Neural cell (in vitro differentiated cells): ENCODE results near the gene OR1B1. TPM values are rescaled to one million over a fixed set of nuclear protein-coding genes. Genes with fewer than 3 reads are reported as not detected.

ENCODE experiments used
- H2AFZ ChIP-seq: fragments of 200-600, 300-800 bp; sonication (generic), shearing (Covaris generic); 2 replicates; pipeline ENCODE4 v1.6.0; 2014; ENCODE audit warnings: low read depth, mild to moderate bottlenecking, antibody characterized with exemption, low read length, moderate library complexity
- H3F3A ChIP-seq: fragments of 200-600 bp; shearing (Covaris generic); 2 replicates; pipeline ENCODE4 v1.6.1; 2016; ENCODE audit warnings: mild to moderate bottlenecking, moderate library complexity, mixed read lengths, antibody characterized with exemption, low read length; ENCODE audit not compliant: insufficient read depth, poor library complexity, severe bottlenecking
- H3K27ac ChIP-seq: fragments of 200-600, 300-800 bp; sonication (generic), shearing (Covaris generic); 2 replicates; pipeline ENCODE4 v1.5.1; 2014; ENCODE audit warnings: mild to moderate bottlenecking, low read length, moderate library complexity
- H3K27me3 ChIP-seq: fragments of 300-800, 200-600 bp; sonication (generic), shearing (Covaris generic); 2 replicates; pipeline ENCODE4 v1.6.0; 2014; ENCODE audit warnings: mild to moderate bottlenecking, low read depth, low read length, moderate library complexity; ENCODE audit not compliant: insufficient read depth
- H3K36me3 ChIP-seq: fragments of 300-800, 200-600 bp; sonication (generic), shearing (Covaris generic); 2 replicates; pipeline ENCODE4 v1.5.1; 2014; ENCODE audit warnings: mild to moderate bottlenecking, antibody characterized with exemption, low read length, moderate library complexity; ENCODE audit not compliant: insufficient read depth
- H3K4me2 ChIP-seq: fragments of 300-800, 200-600 bp; sonication (generic), shearing (Covaris generic); 2 replicates; pipeline ENCODE4 v1.6.0; 2014; ENCODE audit warnings: mild to moderate bottlenecking, low read length
- H3K4me3 ChIP-seq: fragments of 300-800, 200-600 bp; sonication (generic), shearing (Covaris generic); 2 replicates; pipeline ENCODE4 v1.5.1; 2014; ENCODE audit warnings: mild to moderate bottlenecking, low read length, moderate library complexity
- H3K79me2 ChIP-seq: fragments of 200-600 bp; shearing (Covaris generic); replicated peaks from 2 replicates; pipeline ENCODE4 v1.6.0; 2014; ENCODE audit warnings: mild to moderate bottlenecking, low read length, moderate library complexity; ENCODE audit not compliant: insufficient read depth
- H3K9ac ChIP-seq: fragments of 300-800, 200-600 bp; sonication (generic), shearing (Covaris generic); 2 replicates; pipeline ENCODE4 v1.6.1; 2016; ENCODE audit warnings: mild to moderate bottlenecking, low read length, mixed read lengths
- H3K9me2 ChIP-seq: fragments of 200-600 bp; shearing (Covaris generic); 2 replicates; pipeline ENCODE4 v1.6.1; 2016; ENCODE audit warnings: mild to moderate bottlenecking, low read length, mixed read lengths; ENCODE audit not compliant: insufficient read depth
- H3K9me3 ChIP-seq: fragments of 200-600, 300-800 bp; sonication (generic), shearing (Covaris generic); 2 replicates; pipeline ENCODE4 v1.6.1; 2016; ENCODE audit warnings: mild to moderate bottlenecking, mixed run types, low read length, moderate library complexity, mixed read lengths
- H4K20me1 ChIP-seq: fragments of 200-600 bp; shearing (Covaris generic); 2 replicates; pipeline ENCODE4 v1.6.1; 2016; ENCODE audit warnings: mild to moderate bottlenecking, mixed run types; ENCODE audit not compliant: insufficient read depth
- EP300 ChIP-seq: fragments of 450-650 bp; conservative IDR thresholded peaks from 2 replicates; pipeline ENCODE4 v1.6.1; 2014; ENCODE audit warnings: antibody characterized with exemption, mild to moderate bottlenecking, moderate library complexity; ENCODE audit not compliant: poor library complexity, severe bottlenecking
- EZH2 ChIP-seq: fragments of 200-600, 300-800 bp; shearing (Covaris generic), sonication (generic); IDR thresholded peaks from 2 replicates; pipeline ENCODE4 v1.6.1; 2014; ENCODE audit warnings: antibody characterized with exemption, low read length, borderline replicate concordance, mild to moderate bottlenecking; ENCODE audit not compliant: insufficient read depth, poor library complexity, severe bottlenecking
- MXI1 ChIP-seq: fragments of 450-650 bp; conservative IDR thresholded peaks from 2 replicates; pipeline ENCODE4 v1.6.1; 2014; ENCODE audit warnings: antibody characterized with exemption, mild to moderate bottlenecking; ENCODE audit not compliant: poor library complexity, severe bottlenecking
- POLR2AphosphoS5 ChIP-seq: IDR thresholded peaks from 2 replicates; pipeline ENCODE4 v1.6.1; 2012
- RAD21 ChIP-seq: fragments of 450-650 bp; conservative IDR thresholded peaks from 2 replicates; pipeline ENCODE4 v1.6.1; 2014; ENCODE audit warnings: antibody characterized with exemption, mild to moderate bottlenecking, moderate library complexity
- SMC3 ChIP-seq: fragments of 450-650 bp; conservative IDR thresholded peaks from 2 replicates; pipeline ENCODE4 v1.6.1; 2014; ENCODE audit warnings: antibody characterized with exemption, mild to moderate bottlenecking, moderate library complexity; ENCODE audit not compliant: poor library complexity
- TAF1 ChIP-seq: IDR thresholded peaks from 2 replicates; pipeline ENCODE4 v1.6.1; 2012; ENCODE audit warnings: low read depth
- polyA plus RNA-seq: library from polyadenylated mRNA; depleted of rRNA; stranded (reverse); fragments of >200 nt; gene quantifications from 2 replicates; pipeline ENCODE4 v1.2.3, GENCODE V29; 2014
- TF ChIP-seq, protein P1 (sequence below): fragments of 450-650 bp; IDR thresholded peaks from 2 replicates; pipeline ENCODE4 v1.5.1; 2014; ENCODE audit warnings: antibody characterized with exemption, mild to moderate bottlenecking, moderate library complexity; ENCODE audit not compliant: poor library complexity, severe bottlenecking
- TF ChIP-seq, protein P2 (sequence below): IDR thresholded peaks from 2 replicates; pipeline ENCODE4 v1.6.1; 2012; ENCODE audit warnings: borderline replicate concordance

OR1B1 gene
- polyA plus RNA-seq, 1 donor from 2014 or later: not detected

DNA sequence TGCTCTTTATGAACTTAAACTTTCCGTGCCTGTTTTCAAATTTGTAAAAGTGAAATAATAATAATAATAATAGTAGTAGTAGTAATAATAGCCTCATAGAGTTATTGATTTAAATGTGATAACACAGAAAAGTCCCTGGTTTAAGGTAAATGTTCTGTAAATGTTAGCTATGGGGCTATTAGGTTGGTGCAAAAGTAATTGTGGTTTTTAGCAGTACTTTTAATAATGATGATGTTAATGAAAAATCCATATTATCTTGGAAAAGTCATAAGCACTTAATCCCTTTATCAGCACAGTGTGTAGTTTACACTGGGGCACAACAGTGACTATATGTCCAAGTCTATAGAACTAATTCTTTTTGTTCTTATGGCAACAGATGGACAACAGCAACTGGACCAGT, 43.1 kb downstream of the OR1B1 start, which contains the start of gene OR1Q1:
TSS of gene OR1Q1 (plus strand) at position 377 of the 400 bp plus-strand sequence. CDS start at position 377, 0 bp downstream.
- no peaks in the 10 kb centered on the region for H3K9me2 ChIP-seq
- H3K9ac ChIP-seq: no peak within 1 kb of the TSS
- no peak within 1 kb of the TSS for H3K4me3 ChIP-seq
- no peaks in the 10 kb centered on the region for H3K27me3 ChIP-seq
- no peaks in the 10 kb centered on the region for H3F3A ChIP-seq
- no peak within 1 kb of the TSS for H3K27ac ChIP-seq
- H3K79me2 ChIP-seq: no peaks in the 10 kb centered on the region
- no peaks in the 10 kb centered on the region for H3K9me3 ChIP-seq
- H4K20me1 ChIP-seq: no peaks in the 10 kb centered on the region
- H3K36me3 ChIP-seq: no peaks in the 10 kb centered on the region
- no peak within 1 kb of the TSS for H3K4me2 ChIP-seq
- no peak within 1 kb of the TSS for H2AFZ ChIP-seq
- no peak for TF ChIP-seq POLR2AphosphoS5
- no peak for TF ChIP-seq EP300
- no peak for TF ChIP-seq EZH2
- no peak for TF ChIP-seq RAD21
- TF ChIP-seq, protein P1, sequence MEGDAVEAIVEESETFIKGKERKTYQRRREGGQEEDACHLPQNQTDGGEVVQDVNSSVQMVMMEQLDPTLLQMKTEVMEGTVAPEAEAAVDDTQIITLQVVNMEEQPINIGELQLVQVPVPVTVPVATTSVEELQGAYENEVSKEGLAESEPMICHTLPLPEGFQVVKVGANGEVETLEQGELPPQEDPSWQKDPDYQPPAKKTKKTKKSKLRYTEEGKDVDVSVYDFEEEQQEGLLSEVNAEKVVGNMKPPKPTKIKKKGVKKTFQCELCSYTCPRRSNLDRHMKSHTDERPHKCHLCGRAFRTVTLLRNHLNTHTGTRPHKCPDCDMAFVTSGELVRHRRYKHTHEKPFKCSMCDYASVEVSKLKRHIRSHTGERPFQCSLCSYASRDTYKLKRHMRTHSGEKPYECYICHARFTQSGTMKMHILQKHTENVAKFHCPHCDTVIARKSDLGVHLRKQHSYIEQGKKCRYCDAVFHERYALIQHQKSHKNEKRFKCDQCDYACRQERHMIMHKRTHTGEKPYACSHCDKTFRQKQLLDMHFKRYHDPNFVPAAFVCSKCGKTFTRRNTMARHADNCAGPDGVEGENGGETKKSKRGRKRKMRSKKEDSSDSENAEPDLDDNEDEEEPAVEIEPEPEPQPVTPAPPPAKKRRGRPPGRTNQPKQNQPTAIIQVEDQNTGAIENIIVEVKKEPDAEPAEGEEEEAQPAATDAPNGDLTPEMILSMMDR: no peak
- TF ChIP-seq TAF1: no peak
- no peak for TF ChIP-seq MXI1
- TF ChIP-seq, protein P2, sequence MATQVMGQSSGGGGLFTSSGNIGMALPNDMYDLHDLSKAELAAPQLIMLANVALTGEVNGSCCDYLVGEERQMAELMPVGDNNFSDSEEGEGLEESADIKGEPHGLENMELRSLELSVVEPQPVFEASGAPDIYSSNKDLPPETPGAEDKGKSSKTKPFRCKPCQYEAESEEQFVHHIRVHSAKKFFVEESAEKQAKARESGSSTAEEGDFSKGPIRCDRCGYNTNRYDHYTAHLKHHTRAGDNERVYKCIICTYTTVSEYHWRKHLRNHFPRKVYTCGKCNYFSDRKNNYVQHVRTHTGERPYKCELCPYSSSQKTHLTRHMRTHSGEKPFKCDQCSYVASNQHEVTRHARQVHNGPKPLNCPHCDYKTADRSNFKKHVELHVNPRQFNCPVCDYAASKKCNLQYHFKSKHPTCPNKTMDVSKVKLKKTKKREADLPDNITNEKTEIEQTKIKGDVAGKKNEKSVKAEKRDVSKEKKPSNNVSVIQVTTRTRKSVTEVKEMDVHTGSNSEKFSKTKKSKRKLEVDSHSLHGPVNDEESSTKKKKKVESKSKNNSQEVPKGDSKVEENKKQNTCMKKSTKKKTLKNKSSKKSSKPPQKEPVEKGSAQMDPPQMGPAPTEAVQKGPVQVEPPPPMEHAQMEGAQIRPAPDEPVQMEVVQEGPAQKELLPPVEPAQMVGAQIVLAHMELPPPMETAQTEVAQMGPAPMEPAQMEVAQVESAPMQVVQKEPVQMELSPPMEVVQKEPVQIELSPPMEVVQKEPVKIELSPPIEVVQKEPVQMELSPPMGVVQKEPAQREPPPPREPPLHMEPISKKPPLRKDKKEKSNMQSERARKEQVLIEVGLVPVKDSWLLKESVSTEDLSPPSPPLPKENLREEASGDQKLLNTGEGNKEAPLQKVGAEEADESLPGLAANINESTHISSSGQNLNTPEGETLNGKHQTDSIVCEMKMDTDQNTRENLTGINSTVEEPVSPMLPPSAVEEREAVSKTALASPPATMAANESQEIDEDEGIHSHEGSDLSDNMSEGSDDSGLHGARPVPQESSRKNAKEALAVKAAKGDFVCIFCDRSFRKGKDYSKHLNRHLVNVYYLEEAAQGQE: no peak

DNA sequence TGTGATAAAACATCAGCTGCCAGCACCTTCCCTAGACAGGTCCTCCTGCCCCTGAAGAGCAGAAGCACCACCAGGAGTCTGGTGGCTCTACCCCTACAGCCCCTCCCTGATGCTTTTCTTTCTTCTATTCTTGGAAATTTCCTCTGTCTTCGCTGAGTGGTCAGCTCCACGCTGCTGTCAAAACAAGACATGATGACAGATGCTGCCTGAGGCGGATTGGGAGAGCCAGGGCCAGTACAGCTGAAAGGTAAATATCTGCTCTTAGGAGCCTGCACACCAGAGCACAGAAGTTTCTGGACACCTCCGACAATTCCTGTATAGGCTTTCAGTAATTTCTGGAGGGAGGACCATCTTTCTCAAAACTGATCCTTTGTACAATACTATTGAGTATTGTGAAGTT, 47.6 kb downstream of the OR1B1 start:
- H3K9me2 ChIP-seq: no peaks in the 10 kb centered on the region
- no peak overlapping the region for H3K4me3 ChIP-seq
- H3K4me2 ChIP-seq: no peak overlapping the region
- no peaks in the 10 kb centered on the region for H3K27me3 ChIP-seq
- H3F3A ChIP-seq: no peaks in the 10 kb centered on the region
- no peak overlapping the region for H3K9ac ChIP-seq
- no peak overlapping the region for H2AFZ ChIP-seq
- H3K79me2 ChIP-seq: no peaks in the 10 kb centered on the region
- TF ChIP-seq SMC3 (no peak), TAF1 (no peak), RAD21 (no peak), EZH2 (no peak), MXI1 (no peak), EP300 (no peak), POLR2AphosphoS5 (no peak)
- TF ChIP-seq, protein P1: no peak
- TF ChIP-seq, protein P2: no peak
- H3K27ac ChIP-seq: no peak overlapping the region
- H3K9me3 ChIP-seq: no peaks in the 10 kb centered on the region
- H3K36me3 ChIP-seq: no peaks in the 10 kb centered on the region
- H4K20me1 ChIP-seq: no peaks in the 10 kb centered on the region
